Effector CD8-positive, alpha-beta T cell (primary cell): ENCODE data around the gene IL22RA2.
"Not testable (repeated sequence)": the region's sequence is repeated elsewhere in the genome, so short reads cannot be mapped to it uniquely, and the experiment has no call there.

Source experiments
- DNase-seq: peaks from one replicate; lab custom pipeline; 2025; lab: John Stamatoyannopoulos, UW

Gene IL22RA2

DNA sequence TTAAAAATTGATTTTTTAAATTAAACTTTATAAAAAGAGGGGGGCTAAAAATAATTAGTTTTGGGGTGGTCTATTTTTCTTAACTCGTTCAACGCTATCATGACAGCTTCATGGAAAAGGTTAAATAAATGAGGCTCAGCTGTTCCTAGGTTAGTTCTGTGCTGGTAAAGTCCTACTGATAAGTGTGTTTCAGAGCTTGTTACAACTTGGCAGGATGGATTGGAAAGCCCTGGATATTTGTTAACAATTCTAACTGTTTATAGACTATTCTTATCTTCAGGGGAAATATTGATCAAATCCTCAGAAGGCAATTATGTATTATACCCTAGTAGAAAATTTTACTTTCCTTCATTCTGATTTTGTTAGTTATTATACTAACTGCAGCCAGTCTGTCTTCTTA lies 50.4 kb downstream of the IL22RA2 start:
- DNase-seq, result no peak

DNA sequence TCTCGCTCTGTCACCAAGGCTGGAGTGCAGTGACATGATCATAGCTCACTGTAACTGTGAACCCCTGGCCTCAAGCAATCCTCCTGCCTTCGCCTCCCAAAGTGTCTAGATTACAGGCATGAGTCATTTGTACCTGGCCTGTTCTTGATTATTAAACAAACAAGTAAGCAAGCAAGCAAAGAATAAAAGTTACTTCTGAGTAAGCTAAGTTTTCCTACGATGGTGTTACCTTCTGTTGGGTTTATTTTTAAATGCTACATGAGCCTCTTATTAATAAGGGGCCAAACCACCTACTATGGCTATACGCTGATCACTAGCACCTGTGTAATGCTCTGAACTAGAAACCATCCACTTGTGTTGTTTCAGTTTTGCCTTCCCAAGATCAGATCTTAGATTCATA lies 50.8 kb downstream of the IL22RA2 start:
- no peak for DNase-seq

GRCh38 chr6:137121401-137121997 lies 51.9 kb downstream of the IL22RA2 start:
- DNase-seq, result no peak

- no peak for DNase-seq
Observed at GRCh38 chr6:137120748-137121147, 52.7 kb downstream of the IL22RA2 start.

DNA sequence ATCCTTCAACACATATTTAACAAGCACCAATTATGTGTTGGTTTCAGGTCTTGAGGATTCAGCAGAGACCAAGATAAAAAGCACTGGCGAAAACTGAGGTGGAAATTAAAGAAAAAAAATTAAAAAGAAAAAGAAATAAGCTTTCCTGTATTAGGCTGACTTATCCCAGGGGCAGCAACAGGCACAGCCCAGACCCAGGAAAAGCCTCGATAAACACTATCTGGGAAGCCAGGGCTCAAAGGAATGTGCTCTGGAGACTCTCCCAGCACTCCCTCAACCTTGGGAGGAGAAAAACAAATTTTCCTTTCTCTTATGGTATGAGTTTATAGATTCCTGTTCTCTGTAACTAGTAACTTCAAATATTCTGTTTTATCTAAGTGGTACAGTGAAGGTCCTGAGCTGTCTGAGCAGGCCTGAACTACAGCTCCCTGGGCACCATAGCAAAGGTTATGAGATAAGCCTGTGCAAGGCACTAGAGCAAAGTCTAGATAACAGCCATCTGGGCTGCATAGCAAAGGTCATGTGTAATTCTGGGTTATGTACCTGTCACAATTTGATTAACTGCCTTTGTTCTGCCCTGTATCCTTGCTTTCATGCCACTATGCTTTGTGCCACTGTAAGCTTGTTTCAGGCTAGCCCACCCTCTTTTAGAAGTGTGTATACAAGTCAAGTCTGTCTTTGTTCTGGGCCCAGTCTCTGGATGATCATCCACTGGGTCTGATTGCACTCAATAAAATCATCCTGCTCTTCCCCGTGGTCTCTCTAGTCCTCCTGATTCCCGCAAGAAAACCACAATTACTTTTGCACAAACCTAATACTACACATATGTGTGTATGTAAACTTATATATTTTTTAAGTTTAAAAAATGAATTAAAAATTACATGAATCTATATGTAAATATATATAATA lies 54.0 kb downstream of the IL22RA2 start:
- no peak for DNase-seq

DNA sequence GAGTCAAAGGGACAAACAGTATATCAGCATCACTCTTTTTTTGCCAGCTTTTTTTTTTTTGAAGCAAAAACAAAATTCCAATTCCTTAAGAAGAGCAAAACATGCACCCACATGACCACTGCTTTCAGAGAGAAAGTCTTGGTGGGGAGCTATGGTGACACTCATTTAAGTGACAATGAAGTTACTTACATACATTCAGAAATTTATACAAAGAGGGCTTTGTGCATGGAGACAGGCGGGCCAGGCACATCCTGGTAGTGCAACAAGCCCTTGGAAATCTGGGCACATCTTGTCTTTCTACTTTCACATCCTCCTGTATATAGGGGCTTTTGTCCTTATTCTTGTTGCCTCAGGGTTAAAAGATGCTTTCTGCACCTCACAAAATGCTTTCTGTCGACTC lies 55.9 kb downstream of the IL22RA2 start:
- DNase-seq, result no peak

- no peak for DNase-seq
Observed at GRCh38 chr6:137116807-137117206, 56.6 kb downstream of the IL22RA2 start.

GRCh38 chr6:137115658-137116057 lies 57.8 kb downstream of the IL22RA2 start:
- DNase-seq, result no peak

GRCh38 chr6:137112067-137112355 lies 61.4 kb downstream of the IL22RA2 start:
- DNase-seq, result no peak

DNA sequence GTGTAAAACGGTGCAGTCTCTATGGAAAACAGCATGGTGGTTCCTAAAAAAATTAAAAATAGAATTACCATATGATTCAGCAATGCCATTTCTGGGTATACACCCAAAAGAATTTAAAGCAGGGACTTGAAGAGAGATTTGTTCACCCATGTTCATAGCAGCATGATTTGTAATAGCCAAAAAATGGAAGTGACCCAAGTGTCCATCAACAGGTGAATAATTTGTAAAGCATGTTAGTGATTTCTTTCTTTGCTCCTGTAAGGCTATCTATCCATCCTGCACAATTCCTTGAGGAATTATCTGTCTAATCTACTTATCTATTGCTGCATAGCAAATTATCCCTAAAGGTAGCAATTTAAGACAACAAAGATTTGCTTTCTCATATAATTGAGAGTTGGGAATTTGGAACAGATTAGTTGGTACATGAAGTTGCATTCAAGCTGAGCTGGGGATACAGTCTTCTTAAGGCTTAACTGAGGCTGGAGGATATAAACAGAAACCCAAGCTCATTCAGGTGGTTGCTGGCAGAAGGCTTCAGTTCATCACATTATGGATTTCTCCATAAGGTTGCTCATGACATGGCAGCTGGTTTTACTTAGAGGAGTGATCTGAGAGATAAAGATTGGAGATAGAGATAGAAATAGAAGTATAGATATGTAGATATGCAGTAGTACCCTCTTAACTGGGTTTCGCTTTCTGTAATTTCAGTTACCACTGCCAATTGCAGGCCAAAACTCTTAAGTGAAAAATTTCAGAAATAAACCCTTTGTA lies 62.0 kb downstream of the IL22RA2 start:
- DNase-seq, result no peak

GRCh38 chr6:137107767-137108105 lies 65.7 kb downstream of the IL22RA2 start:
- no peak for DNase-seq

GRCh38 chr6:137107047-137107766 lies 66.2 kb downstream of the IL22RA2 start:
- not testable (repeated sequence) for DNase-seq

GRCh38 chr6:137106183-137106582 lies 67.3 kb downstream of the IL22RA2 start:
- DNase-seq, result no peak

GRCh38 chr6:137105375-137105774 lies 68.1 kb downstream of the IL22RA2 start:
- DNase-seq, result no peak

DNA sequence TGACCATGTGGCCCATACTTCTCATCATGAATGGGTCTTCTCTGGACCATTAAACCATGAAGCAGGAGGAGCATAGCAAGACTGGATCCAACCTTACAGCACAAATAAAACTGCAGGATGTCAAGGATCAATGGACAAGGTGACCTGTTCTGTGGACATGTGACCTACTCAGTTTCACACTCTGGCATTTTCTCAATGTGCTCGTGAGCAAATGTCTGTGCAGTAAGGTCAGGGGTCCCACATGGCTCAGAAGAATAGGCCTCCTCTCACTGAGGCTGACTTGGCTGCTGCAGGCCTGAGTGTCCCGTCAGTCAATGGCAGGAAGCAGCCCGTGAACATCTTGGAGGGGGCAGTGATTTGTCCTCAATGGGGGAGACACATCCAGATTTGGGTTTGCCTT lies 68.5 kb downstream of the IL22RA2 start:
- DNase-seq, result no peak

DNA sequence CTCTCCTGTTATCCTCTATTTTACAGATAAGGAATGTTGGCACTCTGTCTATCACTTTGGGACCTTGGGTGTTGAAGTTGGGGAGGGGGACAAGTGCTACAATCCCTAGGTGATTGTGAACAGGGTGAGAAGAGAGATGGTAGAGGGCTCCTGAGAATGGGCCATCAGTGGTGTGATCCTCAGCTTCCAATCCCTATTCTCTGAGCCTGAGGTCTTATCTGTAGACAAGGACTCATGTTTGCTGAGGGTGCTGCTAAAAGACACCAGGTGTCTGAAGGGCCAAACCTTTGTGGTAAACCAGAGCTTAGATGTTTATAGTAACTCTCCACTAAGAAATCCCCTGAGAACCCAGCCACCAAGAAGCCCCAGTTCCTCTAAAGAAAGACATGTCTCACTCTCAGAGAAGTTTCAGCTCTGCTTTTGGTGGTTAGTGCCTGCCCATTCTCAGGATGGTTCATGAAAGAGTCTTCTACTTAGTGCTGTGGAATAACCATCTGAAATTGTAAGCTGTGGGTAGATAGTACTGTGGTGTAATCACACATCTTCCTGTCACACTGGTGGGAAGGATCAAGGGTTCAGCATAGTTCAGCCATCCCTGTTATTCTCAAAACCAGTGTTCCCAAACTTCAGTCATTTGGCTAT lies 70.5 kb downstream of the IL22RA2 start:
- DNase-seq, result no peak

DNA sequence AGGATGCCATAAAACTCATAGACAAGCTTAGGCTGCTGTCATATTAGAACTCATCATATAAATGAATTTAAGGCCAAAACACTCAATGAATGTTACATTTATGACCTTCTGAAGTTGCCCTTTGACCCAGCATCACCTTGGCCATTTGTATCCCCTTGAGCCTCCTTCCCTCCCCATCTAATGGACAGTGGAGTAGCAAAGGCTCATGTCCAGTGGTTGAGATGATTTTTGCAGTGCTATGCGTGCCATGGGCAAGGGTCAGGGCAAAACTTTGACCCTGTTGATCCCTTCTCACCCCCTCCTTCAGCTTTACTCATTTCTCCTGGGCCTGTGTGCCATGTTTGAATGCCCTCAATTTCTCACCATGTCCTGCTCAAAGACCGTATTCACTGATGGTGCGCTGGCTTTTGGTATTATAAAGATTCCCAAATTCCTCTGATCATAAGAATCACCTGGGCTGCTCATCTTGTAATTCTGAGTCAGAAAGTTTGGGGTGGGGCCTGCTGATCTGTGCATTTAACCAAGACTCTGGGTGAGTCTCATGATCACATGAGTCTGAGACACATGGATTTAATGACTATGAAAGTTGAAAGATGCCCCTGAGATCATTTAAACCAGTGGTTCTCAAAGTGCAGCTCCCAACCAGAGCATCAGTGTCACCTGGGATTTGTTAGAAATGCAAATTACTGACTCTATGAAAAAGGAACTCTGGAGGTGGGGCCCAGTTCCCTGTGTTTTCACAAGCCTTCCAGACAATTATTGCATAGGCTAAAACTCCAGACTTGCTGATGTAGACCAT lies 71.2 kb downstream of the IL22RA2 start:
- no peak for DNase-seq

GRCh38 chr6:137099689-137100403 lies 73.6 kb downstream of the IL22RA2 start:
- no peak for DNase-seq

DNA sequence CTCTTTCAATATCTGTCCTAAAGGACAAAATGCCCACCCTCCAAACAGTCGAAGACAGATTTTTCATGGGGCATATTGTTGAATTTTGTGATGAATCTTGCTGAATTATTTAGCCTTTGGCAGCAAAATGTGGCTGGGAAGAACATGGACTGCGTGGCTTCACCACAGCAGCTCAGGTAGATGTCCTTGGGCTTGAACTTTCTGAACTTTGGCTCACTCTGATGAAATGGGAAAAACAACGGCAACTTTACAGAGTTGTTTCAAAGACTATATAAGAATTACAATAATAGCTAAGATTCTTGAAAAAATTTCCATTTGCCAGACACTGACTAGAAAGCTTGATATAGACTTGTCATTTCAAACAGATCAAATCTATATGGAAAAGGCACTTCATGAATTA lies 75.9 kb downstream of the IL22RA2 start:
- no peak for DNase-seq

GRCh38 chr6:137097057-137097456 lies 76.4 kb downstream of the IL22RA2 start:
- no peak for DNase-seq
